RWPE1 (cell line): Measurements from ENCODE around the gene NAV3.

Source experiments
- CTCF ChIA-PET: fragments of 350-600 bp; sonication (Branson Sonifier 250); formaldehyde crosslinking; extraction: SDS; loops from one replicate; lab custom pipeline; 2021; lab: Yijun Ruan, JAX
- POLR2A ChIA-PET: fragments of 400-600 bp; formaldehyde crosslinking; extraction: SDS; loops from one replicate; lab custom pipeline; 2020; ENCODE audit warnings: antibody characterized with exemption; ENCODE audit not compliant: low non-redundant PET; lab: Yijun Ruan, JAX
- DNase-seq: peaks from one replicate; pipeline ENCODE4 v3.0.0; 2012; ENCODE audit warnings: low spot score
- H3K27ac ChIP-seq: fragments of 450-650 bp; 2 replicates; pipeline ENCODE4 v1.5.1; 2017
- CTCF ChIP-seq: fragments of 450-650 bp; conservative IDR thresholded peaks from 2 replicates; pipeline ENCODE4 v1.5.1; 2017; ENCODE audit warnings: low read depth, mild to moderate bottlenecking

NAV3 gene

GRCh38 chr12:78156751-78157150 is 326.1 kb downstream of the NAV3 start:
- TF ChIP-seq CTCF, result no peak
- ChIA-PET CTCF (interaction anchor here (0.7 to 1.4 kb wide), 2 partner anchors 11 to 547 kb away, joined by 3 to 8 read pairs; no protein-coding TSS in a partner anchor), POLR2A (no interaction called here)
- no peak overlapping the region for H3K27ac ChIP-seq
- DNase-seq, result no peak

GRCh38 chr12:78157199-78157598 is 326.5 kb downstream of the NAV3 start:
- CTCF ChIA-PET, result interaction anchor here (0.7 to 1.4 kb wide), 2 partner anchors 11 to 546 kb away, joined by 3 to 8 read pairs; no protein-coding TSS in a partner anchor
- no peak for TF ChIP-seq CTCF
- no peak overlapping the region for H3K27ac ChIP-seq
- DNase-seq, result no peak
- POLR2A ChIA-PET, result no interaction called here

GRCh38 chr12:78164154-78164553 is 333.5 kb downstream of the NAV3 start:
- TF ChIP-seq CTCF, result no peak
- no peak for DNase-seq
- no peak overlapping the region for H3K27ac ChIP-seq
- ChIA-PET POLR2A (no interaction called here), CTCF (no interaction called here)

GRCh38 chr12:78167510-78167909 is 336.8 kb downstream of the NAV3 start:
- no peak overlapping the region for H3K27ac ChIP-seq
- DNase-seq, result no peak
- no peak for TF ChIP-seq CTCF
- POLR2A ChIA-PET, result no interaction called here
- CTCF ChIA-PET, result interaction anchor here (0.7 kb wide), 2 partner anchors 21 to 102 kb away, joined by 4 to 6 read pairs; no protein-coding TSS in a partner anchor

GRCh38 chr12:78171061-78171460 is 340.4 kb downstream of the NAV3 start:
- ChIA-PET CTCF (interaction anchor here (0.7 kb wide), 1 partner anchor 35 kb away, joined by 5 read pairs; no protein-coding TSS in a partner anchor), POLR2A (no interaction called here)
- TF ChIP-seq CTCF, result no peak
- no peak overlapping the region for H3K27ac ChIP-seq
- DNase-seq, result no peak

GRCh38 chr12:78176643-78177042 is 345.9 kb downstream of the NAV3 start:
- ChIA-PET POLR2A (no interaction called here), CTCF (interaction anchor here (0.7 kb wide), 1 partner anchor 8 kb away, joined by 3 read pairs; no protein-coding TSS in a partner anchor)
- no peak for DNase-seq
- H3K27ac ChIP-seq, result no peak overlapping the region
- no peak for TF ChIP-seq CTCF
